DMS114 treated with DMSO at 0.1 percent for 48 hours (cell line): ENCODE data around the gene STAC2.

ENCODE experiments used
- DNase-seq: peaks from one replicate; lab custom pipeline; 2025; ENCODE audit not compliant: unreplicated experiment; lab: John Stamatoyannopoulos, UW

The STAC2 gene

DNA sequence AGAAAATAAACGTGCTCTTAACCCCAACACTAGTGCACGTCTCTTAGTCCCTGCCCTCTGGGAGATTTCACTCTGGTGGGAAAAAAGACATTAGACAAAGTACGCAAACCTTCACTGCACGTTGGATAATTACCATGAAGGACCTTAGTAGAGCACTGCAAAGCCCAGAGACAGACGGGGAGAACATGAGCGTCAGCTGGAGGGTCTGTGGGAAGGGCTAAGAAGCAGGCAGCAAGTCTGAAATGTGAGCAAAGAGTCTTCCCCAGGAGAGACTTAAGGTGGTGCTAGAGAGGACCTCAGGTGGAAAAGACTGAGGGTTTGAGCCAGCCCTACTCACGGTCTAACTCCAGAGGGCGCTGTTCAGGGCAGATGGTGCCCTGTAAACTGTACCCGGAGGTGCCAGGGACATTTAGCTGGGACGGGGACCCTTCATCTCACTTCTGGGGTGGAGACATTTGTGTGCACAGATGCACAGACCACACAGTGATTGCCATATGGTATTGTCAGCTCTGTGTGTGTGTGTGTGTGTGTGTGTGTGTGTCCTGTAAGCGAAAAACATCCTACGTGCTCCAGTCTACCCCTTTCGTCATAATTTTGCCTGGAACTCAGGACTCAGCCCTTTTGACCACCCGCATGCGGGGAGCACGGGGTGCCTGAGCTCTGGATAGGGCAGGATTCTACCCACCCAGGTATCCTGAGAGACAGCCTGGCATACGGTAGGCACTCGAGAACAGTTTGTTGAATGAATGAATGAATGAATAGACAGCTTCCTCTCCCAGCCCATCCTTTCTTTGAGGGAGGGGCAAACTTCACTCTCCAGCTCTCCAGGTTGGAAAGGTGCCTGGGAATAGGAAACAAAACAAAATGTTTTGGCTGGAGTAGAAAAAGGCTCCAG, 10.1 kb upstream of the STAC2 start:
- DNase-seq = peak; percentile 72

DNA sequence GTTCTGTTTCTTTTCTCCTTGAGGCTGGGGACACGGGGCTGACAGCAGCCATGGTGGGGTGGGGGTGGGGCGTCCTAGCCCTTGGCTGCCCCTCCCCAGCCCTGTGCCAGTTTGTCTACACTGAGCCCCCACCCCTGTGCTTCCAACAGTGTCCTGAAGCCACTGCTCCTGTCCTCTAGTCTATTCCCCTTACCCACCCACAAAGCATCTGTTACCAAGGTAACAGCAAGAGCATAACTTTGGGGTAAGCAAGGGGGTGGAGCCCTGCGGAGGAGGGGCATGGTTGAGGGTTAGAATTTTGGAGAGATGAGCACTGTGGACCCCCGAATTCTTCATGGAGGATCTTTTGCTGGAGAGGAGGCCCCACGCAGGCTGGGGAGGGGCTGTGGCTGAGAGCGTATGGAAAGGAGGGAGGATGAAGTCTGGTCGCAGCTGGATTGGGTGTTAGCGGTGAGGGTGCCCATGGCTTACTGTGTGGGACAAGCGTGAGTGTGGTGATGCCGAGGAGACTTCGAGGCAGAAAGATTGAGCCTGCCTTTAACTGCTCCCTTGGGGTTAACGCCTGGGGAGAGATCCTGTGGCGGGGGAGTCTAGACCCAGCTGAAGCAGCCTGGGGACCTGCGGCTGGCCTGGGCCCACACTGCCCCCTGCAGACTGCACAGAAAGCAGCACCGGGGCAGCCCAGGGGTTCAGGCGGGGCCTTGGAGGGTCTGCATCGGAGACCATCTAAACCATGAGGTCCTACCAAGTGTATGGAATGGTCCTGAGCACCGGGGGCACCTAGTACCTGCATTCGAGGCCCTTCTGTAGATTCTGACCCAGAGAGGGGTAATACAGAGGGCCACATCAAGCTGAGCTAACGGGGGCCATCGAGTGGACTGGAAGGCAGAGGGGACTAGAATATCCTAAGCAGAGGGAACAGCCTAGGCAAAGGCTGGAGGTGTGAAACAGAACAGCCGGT, 6.1 kb upstream of the STAC2 start:
- DNase-seq = no peak

DNA sequence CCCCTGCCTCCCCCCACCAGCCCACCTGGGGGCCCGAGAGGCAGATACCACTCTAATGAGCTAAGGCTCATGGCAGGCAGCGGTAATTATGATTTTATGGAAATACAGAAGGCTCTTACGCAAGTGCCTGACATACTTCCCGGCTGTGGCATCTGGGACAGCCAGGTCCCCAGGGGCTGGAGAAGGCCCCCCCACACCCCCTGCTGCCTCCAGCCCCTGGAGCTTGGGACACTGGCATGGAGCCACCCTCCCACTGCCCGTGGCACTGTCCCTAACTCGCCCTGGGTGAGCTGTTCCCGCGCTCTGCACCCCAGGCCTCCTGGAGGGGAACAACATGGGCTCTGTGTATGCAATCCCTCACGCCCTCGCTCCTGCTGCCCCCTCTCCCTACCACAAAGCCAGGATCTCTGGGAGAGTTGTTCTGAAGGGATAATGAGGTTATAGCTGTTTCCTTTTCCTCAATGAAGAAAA, 5.4 kb upstream of the STAC2 start:
- DNase-seq = no peak

DNA sequence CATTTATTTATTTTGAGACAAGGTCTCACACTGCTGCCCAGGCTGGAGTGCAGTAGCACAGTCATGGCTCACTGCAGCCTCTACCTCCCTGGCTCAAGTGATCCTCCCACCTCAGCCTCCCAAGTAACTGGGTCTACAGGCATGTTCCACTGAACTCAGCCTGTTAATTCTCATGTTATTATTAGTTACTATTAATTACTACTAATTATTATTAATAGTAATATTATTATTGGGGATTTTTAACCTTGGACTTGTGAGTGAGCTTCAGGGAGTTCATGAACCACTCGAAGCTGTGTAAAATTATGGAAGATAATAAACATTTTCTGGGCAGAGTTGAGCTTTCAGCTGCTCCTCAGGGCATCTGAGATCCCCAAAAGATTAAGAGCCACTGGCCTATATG, 4.6 kb upstream of the STAC2 start:
- DNase-seq = no peak

DNA sequence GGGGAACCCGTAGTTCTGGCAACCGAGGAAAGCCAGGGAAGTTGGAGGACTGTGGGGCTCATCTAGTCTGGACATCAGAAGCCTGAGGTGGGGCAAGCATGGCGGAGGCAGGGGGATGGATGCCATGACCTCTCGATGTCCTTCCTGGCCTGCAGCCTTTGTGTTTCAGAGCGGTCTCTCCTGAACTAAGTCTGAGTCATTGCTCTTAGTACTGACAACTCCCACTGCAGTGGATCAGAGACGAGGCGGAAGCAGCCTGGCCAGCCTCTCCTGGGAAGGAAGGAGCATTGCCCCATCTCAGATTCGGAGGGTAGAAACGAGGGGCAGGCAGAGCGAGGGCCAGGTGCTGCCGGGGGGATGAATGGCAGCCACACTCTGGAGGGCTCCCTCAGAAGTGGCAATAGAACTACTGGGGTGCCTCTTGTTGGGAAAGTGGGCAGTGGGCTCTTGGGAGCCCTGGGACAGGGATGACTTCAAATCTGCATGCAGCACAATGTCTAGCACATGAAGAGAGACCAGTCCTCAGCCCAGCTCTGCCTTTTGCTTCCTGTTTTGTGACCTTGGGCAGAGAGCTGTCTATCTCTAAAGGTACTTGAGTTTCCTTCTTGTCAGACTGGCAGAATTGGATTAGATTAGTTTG, 3.6 kb upstream of the STAC2 start:
- DNase-seq = no peak

DNA sequence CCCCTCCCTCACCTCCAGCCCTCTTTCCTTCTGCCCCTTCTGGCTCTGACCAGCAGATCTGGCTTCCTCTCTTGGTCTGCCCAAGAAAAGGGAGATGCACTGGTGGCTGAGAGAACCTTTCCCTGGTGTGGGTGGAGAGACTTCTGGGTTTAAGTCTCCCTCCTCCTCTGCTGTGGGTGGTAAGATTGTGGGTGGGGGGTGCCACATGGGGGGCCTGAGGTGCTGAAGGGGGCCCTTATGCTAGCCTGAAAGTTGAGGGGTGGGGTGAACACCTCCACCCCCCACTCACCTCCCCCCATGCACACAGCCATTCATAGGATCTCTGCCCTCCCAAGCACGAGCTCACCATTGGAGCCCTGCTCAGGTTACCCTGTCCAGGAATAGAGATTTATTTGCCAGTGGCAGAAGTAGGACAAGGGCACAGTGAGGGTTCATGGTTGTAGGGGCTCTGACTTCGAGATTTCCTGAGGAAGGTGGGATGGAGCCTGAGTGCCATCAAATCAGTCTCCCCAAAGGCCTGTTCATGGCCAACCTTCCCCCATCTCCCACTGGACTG, 1.7 kb upstream of the STAC2 start:
- DNase-seq = no peak

DNA sequence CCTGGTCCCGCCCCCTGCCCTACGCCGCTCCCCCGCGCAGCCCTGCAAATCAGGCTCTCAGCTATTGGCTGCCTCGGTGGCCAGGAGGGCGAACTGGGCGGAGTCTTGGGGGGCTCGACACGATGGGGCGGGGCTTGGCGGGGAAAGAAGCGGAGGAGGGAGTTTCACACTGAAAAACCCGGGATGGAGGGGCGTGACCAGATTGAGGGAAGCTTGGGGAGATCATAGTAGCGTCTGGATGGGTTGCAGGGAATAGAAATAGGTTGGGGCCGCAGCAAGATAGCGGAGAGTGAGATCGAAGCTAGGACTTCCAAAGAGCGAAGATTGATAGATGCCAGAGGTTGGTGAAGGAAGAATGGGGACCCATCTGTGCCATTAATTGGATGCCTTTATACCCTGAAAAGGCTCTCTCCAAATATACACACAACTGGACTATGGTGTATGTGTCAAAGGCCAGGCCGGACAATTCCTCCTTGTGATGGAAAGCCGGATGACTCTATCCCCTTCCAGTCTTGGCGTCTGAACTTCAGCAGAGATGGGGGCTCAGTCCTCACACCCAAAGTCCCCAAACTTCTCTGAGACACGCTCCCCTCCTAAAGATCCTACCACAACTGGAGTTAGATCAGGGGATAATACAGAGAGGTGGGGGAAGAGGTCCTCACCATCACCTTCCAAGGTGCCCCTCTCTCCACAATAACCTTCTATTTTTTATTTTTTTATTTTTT, 376 bp upstream of the STAC2 start:
- DNase-seq = peak; percentile 71

DNA sequence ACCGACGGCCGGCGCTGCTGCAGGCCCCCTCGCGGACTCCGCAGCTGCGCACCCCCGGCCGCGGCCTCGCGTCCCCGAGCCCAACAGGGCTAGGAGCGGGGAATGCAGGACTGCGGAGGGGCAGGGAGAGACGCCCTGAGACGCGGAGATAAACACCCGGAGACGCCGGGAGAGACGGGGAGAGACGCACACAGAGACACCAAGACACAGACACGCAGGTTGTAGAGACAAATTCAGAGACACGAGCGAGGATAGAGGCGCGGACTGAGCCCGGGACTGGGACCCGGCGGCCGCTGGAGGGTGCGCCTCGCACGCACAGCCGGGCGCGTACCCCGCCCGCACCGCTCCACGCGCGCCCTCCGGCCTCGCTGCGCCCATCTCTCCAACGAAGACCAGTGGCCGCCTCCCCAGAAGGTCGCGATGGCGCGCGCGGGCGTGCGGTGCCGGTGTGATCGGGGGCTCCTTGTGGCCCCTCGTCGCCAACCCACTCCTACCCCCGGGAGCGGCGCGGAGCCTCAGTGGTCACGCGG, 902 bp downstream of the STAC2 start:
- no peak for DNase-seq

DNA sequence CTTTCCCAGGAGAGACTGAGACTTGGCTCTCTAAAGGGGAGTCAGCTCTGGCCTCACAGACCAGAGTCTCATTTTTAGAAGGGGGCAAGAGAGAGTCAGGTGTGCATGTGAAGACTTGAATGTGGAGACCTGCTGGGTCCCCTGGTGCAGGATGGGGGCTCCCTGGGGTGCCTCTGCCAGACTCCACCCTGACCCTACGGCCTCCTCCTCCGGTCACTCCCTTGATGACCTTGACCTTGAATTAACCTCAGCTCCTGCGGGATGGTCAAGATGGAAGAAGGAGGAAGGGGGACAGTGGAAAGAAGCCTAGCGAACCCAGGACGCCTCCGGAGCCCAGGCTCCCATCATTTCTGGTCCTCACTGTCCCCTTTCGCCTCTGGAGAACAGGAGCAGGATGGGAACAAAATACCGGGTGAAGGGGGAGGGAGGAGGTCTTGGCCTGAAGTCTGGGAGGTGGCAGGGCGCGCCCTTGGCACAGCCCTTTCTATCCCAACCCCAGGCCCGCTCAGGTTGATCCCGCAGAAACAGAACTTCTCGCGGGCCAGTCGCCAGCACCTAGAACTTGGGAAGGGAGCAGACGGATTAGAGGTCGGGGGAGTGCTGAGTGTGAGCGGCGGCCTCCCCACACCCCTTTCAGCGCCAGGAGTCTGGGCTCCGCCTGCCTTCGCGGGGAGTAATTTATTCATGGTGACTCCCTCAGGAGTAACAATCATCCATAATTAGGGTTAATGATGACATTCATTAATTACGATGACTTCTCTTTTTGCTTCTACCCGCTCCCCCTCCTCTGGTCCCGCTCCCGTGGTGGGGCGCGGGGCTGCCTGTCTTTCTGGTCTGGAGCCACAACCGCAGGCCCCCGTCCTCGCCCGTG, 1.6 kb downstream of the STAC2 start:
- no peak for DNase-seq

DNA sequence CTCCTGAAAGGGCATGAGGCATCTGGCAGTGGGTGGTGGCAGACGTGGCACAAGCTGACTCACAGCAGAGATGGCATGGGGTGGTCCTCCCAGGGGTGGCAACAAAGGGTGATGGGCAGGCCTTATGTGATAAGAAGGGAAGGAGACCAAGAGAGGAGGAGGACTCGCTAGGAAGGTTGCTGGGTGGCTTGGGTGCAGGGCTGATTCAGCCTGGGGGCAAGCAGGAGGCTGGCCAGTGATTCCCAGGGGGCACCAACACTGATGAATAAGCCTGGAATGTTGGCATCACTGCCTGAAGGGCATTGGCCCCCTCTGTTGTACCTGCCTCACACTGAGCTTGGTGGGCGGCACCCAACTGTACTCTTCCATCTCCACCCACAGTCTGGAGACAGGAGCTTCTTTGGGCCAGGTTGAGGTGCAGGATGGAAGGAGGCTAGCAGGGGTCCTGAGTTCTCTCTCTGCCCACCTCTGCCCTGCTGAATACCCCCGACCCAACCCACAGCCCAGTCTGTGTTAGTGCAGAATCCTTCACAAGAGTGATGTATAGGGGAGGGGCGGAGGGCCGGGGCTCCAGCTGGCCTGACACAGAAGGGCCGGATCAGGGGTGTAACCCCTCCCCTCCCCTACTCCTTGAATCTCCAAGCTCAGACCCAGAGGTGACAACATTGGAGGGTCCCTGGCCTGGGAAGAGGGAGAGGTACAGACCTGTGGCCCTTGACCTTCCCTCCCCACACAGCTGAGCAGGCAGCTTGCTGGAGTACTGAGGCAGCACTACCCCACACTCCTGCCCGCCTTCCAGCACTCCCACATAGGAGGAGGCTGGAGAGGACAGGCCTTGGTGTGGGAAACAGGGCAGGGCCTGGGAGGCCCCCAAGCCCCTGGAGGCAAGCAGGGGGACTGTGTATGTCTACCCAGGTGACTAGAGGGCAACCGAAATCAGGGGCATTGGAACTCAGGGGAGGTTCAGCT, 2.6 kb downstream of the STAC2 start:
- no peak for DNase-seq

DNA sequence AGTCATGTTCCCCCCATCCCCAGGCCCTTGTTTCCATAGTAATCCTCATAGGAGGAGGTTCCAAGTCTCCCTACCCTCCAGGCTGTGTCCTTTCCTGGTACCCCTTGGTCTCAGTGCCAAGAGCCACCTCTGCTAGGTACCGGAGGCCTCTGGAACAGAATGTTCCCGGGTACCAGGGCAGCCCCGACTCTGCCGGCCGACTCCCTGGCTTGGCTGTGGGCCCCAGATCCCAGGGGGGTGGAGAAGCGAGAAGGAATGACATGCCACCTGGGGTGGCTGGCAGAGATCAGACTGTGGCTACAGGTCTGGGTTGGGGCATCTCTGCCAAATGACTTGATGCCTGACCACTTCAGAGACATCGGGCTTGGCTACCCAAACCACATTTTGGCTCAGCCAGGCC, 3.6 kb downstream of the STAC2 start:
- DNase-seq = no peak

DNA sequence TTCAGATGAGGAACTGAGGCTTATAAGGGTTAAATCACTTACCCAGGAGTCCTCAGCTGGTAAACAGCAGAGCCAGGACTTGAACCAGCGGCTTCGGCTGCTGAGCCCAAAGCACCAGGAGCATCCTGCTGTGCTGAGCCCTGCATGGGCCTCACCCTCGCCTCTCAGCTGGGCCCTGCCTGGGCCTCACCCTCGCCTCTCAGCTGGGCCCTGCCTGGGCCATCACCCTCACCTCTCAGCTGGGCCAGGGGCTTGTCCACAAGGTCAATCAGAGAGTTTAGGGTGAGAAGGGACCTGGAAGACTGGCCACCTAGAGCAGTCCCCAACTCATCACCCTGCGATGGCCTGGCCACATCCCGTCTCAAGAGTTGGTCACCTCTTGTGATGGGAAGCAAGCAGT, 4.2 kb downstream of the STAC2 start:
- no peak for DNase-seq

DNA sequence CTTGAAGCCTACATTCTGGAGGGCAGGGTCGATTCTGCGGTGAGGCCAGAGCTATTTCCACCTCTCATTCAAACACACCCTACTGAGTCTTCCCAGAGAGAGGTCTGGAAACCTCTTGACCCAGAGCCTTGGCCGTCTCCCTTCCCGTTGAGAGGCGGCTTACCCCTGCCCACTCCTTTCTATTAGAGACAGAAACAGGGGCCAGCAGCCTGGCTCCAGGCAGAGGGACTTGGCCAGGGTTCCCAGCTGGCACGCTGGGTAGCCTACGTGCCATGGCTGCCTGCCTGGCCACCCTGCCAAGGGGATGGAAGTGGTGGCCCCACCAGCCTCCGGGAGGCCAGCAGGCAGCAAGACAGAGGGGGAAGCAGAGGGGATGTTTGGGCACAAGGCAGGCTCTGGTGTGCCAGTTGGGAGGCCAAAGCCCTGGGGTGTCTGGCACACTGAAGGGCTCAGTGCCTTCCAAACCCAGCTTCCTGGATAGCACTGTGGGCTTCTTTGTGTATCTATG, 6.0 kb downstream of the STAC2 start:
- DNase-seq = no peak

DNA sequence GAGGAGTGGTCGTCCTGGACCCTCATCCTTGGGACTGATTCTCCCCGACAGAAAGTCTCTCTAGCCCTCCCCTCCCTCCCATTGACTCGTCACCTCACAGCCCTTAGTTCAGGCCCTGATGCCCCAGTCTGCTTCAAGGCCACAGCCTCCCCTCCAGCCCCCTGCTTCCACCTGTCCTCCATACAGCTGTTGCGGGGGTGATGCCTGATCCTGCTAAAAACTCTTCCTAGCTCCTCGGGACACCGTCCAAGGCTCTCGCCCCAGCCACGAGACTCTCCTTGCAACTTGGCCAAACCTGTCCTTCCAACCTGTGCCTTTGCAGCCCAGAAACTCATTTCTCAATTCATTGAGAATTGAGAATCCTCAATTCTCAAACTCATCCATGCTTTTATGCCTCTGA, 6.8 kb downstream of the STAC2 start:
- DNase-seq = no peak

DNA sequence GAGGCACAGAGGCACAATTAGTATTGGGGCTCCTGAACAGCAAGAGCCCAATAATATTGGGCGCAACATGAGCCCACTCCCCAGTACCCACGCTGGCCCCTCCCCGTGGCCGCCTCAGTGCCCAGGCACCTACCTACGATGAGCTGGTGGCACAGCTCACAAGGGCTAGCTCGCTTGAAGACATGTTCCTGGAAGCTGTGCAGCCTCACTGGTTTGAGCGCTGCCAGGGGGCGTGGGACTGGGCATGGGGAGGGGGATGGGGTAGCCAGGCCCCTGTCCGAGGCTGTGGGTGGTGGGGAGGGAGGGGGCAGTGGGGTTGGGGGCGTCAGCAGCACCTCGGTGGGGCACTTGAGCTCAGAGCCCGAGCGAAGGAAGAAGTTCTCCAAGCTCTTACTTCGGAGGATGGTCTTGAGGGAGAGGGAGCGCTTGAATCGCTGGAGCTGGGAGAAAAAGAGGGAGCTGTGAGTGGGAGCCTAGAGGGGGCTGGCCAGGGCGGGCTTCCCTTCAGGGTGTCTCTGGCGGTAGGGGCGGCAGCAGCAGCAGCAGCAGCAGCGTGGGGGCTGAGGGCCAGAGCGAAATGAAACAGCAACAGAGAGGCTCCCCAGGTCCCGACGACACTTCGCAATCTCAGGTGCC, 7.9 kb downstream of the STAC2 start:
- DNase-seq = no peak

DNA sequence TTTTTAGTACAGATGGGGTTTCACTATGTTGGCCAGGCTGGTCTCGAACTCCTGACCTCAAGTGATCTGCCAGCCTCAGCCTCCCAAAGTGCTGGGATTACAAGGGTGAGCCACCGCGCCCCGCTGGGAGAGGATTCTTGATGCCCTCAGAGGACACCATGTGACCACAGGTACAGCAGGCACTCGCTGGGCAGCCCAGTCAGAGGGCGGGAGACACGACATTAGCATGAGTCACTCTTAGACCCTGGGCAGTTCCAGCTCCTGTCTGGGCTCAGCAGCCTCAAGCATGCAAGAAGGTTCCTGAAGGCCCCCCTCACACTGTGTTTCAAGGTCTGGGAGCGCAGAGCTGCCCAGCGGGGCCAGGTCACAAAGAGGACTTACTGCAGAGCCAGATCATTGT, 11.9 kb downstream of the STAC2 start:
- no peak for DNase-seq

DNA sequence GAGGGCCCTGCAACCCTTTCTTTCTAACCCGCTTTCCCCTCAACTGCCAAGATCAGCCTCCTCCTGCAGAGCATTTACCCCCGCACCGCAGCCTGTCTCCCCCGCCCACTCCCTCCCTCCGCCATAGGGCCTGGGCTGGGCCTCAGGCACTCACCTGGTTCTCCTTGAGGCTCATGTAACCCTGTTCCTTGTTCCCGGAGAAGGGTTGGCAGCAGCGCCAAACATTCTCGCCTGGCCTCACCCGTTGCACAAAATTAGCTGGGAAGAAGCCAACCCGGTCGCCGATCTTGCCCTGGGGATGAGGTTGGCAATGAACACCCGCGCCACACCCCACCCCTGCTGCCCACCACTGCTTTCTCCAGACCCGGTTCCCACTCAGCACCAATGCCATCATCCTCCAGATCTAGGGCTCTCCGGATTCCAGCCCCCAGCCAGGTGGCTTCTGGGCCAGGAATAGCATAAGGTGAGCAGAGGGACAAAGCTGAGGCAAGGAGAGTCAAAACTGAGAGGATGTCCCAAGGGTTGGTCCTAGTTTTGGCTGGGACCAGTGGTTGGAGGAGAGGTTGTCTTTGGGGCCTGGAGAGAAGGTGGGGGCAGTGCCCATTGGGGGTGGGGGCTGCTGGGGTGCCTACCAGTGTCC, 12.8 kb downstream of the STAC2 start:
- no peak for DNase-seq
